Spleen (tissue), 11 donors: Measurements from ENCODE around the gene PKP4. TPM values are rescaled to one million over a fixed set of nuclear protein-coding genes. Genes with fewer than 3 reads are reported as not detected.

ENCODE experiments used
- DNase-seq: peaks from one replicate; pipeline ENCODE4 v3.0.0-alpha.2; 2020
- H3K27ac ChIP-seq, 8 donors: fragments of 200-600 bp; sonication (generic) in 7 of 8; 1 replicate in 4 of 8; 2 replicates in 4 of 8; pipeline versions ENCODE4 v1.5.0 to v1.8.0; 2016 to 2021; ENCODE audit warnings: inconsistent platforms in 4 of 8, mild to moderate bottlenecking in 4 of 8, moderate library complexity in 1 of 8
- H3K27me3 ChIP-seq, 7 donors: fragments of 200-600 bp; sonication (generic) in 6 of 7; replicated peaks in 1 of 7; 1 replicate in 4 of 7; 2 replicates in 3 of 7; pipeline versions ENCODE4 v1.5.0 to v1.8.0; 2016 to 2021; ENCODE audit warnings: inconsistent platforms in 3 of 7, mild to moderate bottlenecking in 1 of 7
- H3K36me3 ChIP-seq, 6 donors: fragments of 200-600 bp; sonication (generic) in 5 of 6; 1 replicate in 4 of 6; 2 replicates in 2 of 6; pipeline versions ENCODE4 v1.5.0 to v1.8.0; 2016 to 2021; ENCODE audit warnings: inconsistent platforms in 2 of 6
- H3K4me1 ChIP-seq, 6 donors: fragments of 200-600 bp; sonication (generic) in 5 of 6; 1 replicate in 3 of 6; 2 replicates in 3 of 6; pipeline versions ENCODE4 v1.5.0 to v1.8.0; 2016 to 2021; ENCODE audit warnings: inconsistent platforms in 3 of 6
- H3K4me3 ChIP-seq, 8 donors: fragments of 200-600 bp; sonication (generic) in 7 of 8; 1 replicate in 4 of 8; 2 replicates in 4 of 8; pipeline versions ENCODE4 v1.5.0 to v1.8.0; 2016 to 2021; ENCODE audit warnings: inconsistent platforms in 4 of 8, mild to moderate bottlenecking in 4 of 8, moderate library complexity in 2 of 8
- H3K9me3 ChIP-seq, 8 donors: fragments of 200-600 bp; sonication (generic) in 7 of 8; 1 replicate in 4 of 8; 2 replicates in 4 of 8; pipeline versions ENCODE4 v1.5.0 to v1.8.0; 2016 to 2021; ENCODE audit warnings: inconsistent platforms in 4 of 8
- CTCF ChIP-seq, 11 experiments: fragments of 200-600 bp in 7 of 11; fragments of 450-650 bp in 4 of 11; sonication (generic) in 4 of 11; IDR thresholded peaks in 8 of 11; conservative IDR thresholded peaks in 3 of 11; 1 replicate in 7 of 11; 2 replicates in 4 of 11; pipeline versions ENCODE4 v1.4.0 to v1.8.0; 2016 to 2021; ENCODE audit warnings: antibody characterized with exemption in 11 of 11, inconsistent platforms in 4 of 11, mild to moderate bottlenecking in 1 of 11
- POLR2A ChIP-seq, 3 donors: fragments of 450-650 bp; IDR thresholded peaks; one replicate each; pipeline ENCODE4 v1.5.1; 2017; ENCODE audit warnings: antibody characterized with exemption in 3 of 3, mild to moderate bottlenecking in 1 of 3
- POLR2AphosphoS5 ChIP-seq, 3 donors: sonication (generic); formaldehyde crosslinking; IDR thresholded peaks; one replicate each; pipeline ENCODE4 v1.5.1; 2017; ENCODE audit warnings: antibody characterized with exemption in 3 of 3
- WGBS, 5 donors: extraction: QIAGEN DNeasy Blood & Tissue Kit in 3 of 5; methylation state at CpG; one replicate each; pipeline versions ENCODE4 v1.1.5 to v1.1.7; 2013 to 2018; 5-methylcytosine and 5-hydroxymethylcytosine counted together
- intact Hi-C: fragments of 100-400 bp; cut with DNase I; formaldehyde crosslinking; loops from one replicate; pipeline ENCODE4 v1.15.0; 2023; ENCODE audit warnings: low total_unique reads
- polyA plus RNA-seq, 3 donors: library from polyadenylated mRNA; stranded (reverse); fragments of 200-250 nt; gene quantifications; one replicate each; pipeline ENCODE4 v1.2.1, GENCODE V29; 2013
- total RNA-seq, 7 donors: library from RNA; depleted of rRNA in 3 of 7; stranded (reverse); fragments of >200 nt in 3 of 7; fragmentation: NEBNext Ultra II Directional in 4 of 7; extraction: Animal tissue kit (Norgen Biotek cat#: 25700) in 4 of 7; gene quantifications; one replicate each; pipeline versions ENCODE4 v1.1.0 to v1.2.1, GENCODE V29; 2016 to 2021
- donor health status: healthy with polysubstance abuse.
- donor health status: DM: no; HTN: no; CAD: no; lungs with moderate emphysema.
- donor health status: DM: no; HTN: no; CAD: no.
- donor health status: Bipolar disorder and iron deficiency.
- donor health status: healthy.
- donor health status: DM: no; HTN: no; CAD: no.
- donor health status: DM: yes; HTN: yes; CAD: no.

Gene PKP4
- total and polyA plus RNA-seq, 10 donors: 4.9 to 53.5 (median 29.2) TPM

- 27 to 36% (median 31%) methylated on average over 3 of the region's 3 CpGs for WGBS, 5 donors
- Histone ChIP-seq H3K9me3 (peaks cover 0 to 9% (median 0%) of the 10 kb centered on the region in 8 donors), H3K36me3 (no peaks in the 10 kb centered on the region), H3K27me3 (no peaks in the 10 kb centered on the region), H3K27ac (no peak overlapping the region), H3K4me3 (no peak overlapping the region), H3K4me1 (peaks cover 0 to 13% (median 4%) of the 10 kb centered on the region in 6 donors)
- intact Hi-C loops: no loop called here
- TF ChIP-seq POLR2AphosphoS5 (IDR thresholded peaks at IDR 0.05): no peak
- DNase-seq: no peak
These were observed 20.4 kb downstream of the PKP4 start for GRCh38 chr2:158477202-158477601.

- intact Hi-C loops: no loop called here
- 81 to 86% (median 82%) methylated on average over 6 of the region's 6 CpGs for WGBS, 5 donors
- TF ChIP-seq CTCF (IDR thresholded peaks at IDR 0.05 in 8 of 11, conservative IDR thresholded peaks at IDR 0.05 in 3 of 11) (no peak), POLR2AphosphoS5 (IDR thresholded peaks at IDR 0.05) (no peak), POLR2A (IDR thresholded peaks at IDR 0.05) (no peak)
- DNase-seq: no peak
- Histone ChIP-seq H3K27ac (no peak overlapping the region), H3K4me1 (peaks cover 0 to 13% (median 4%) of the 10 kb centered on the region in 6 donors), H3K9me3 (no peaks in the 10 kb centered on the region), H3K4me3 (no peak overlapping the region), H3K36me3 (no peaks in the 10 kb centered on the region), H3K27me3 (no peaks in the 10 kb centered on the region)
These were observed 21.5 kb downstream of the PKP4 start for GRCh38 chr2:158478237-158478636.

GRCh38 chr2:158478816-158479215 lies 22.1 kb downstream of the PKP4 start:
- no peaks in the 10 kb centered on the region for H3K27me3 ChIP-seq
- H3K4me3 ChIP-seq: no peak overlapping the region
- WGBS, 5 donors: 62 to 79% (median 65%) methylated on average over 1 of the region's 1 CpG
- H3K27ac ChIP-seq: no peak overlapping the region
- DNase-seq: no peak
- intact Hi-C loops: no loop called here
- H3K4me1 ChIP-seq: peaks cover 0 to 13% (median 4%) of the 10 kb centered on the region in 6 donors
- H3K9me3 ChIP-seq: no peaks in the 10 kb centered on the region
- TF ChIP-seq CTCF (IDR thresholded peaks at IDR 0.05 in 8 of 11, conservative IDR thresholded peaks at IDR 0.05 in 3 of 11): no peak
- no peak for TF ChIP-seq POLR2A (IDR thresholded peaks at IDR 0.05)
- TF ChIP-seq POLR2AphosphoS5 (IDR thresholded peaks at IDR 0.05): no peak
- no peaks in the 10 kb centered on the region for H3K36me3 ChIP-seq

GRCh38 chr2:158481116-158481515 lies 24.4 kb downstream of the PKP4 start:
- no peaks in the 10 kb centered on the region for H3K36me3 ChIP-seq
- no peaks in the 10 kb centered on the region for H3K9me3 ChIP-seq
- peaks cover 0 to 13% (median 4%) of the 10 kb centered on the region in 6 donors for H3K4me1 ChIP-seq
- H3K4me3 ChIP-seq: no peak overlapping the region
- DNase-seq: no peak
- intact Hi-C loops: no loop called here
- H3K27ac ChIP-seq: no peak overlapping the region
- H3K27me3 ChIP-seq: no peaks in the 10 kb centered on the region
- 91 to 100% (median 98%) methylated on average over 1 of the region's 1 CpG for WGBS, 5 donors
- TF ChIP-seq POLR2A (IDR thresholded peaks at IDR 0.05): no peak
- TF ChIP-seq POLR2AphosphoS5 (IDR thresholded peaks at IDR 0.05): no peak
- no peak for TF ChIP-seq CTCF (IDR thresholded peaks at IDR 0.05 in 8 of 11, conservative IDR thresholded peaks at IDR 0.05 in 3 of 11)

- TF ChIP-seq CTCF (IDR thresholded peaks at IDR 0.05 in 8 of 11, conservative IDR thresholded peaks at IDR 0.05 in 3 of 11) (no peak), POLR2A (IDR thresholded peaks at IDR 0.05) (no peak), POLR2AphosphoS5 (IDR thresholded peaks at IDR 0.05) (no peak)
- Histone ChIP-seq H3K27ac (no peak overlapping the region), H3K4me1 (peaks cover 0 to 12% (median 5%) of the 10 kb centered on the region in 6 donors), H3K4me3 (no peak overlapping the region), H3K27me3 (no peaks in the 10 kb centered on the region), H3K36me3 (no peaks in the 10 kb centered on the region), H3K9me3 (no peaks in the 10 kb centered on the region)
- no peak for DNase-seq
- intact Hi-C loops: no loop called here
These were observed 25.8 kb downstream of the PKP4 start for GRCh38 chr2:158482594-158482993.
